DMS53 treated with DMSO at 0.1 percent for 48 hours (cell line): ENCODE results near the gene ACBD6.
"Not testable (repeated sequence)": the region's sequence is repeated elsewhere in the genome, so short reads cannot be mapped to it uniquely, and the experiment has no call there.

Experiments
- DNase-seq: peaks from one replicate; lab custom pipeline; 2025; ENCODE audit not compliant: unreplicated experiment; lab: John Stamatoyannopoulos, UW

The ACBD6 gene, protein sequence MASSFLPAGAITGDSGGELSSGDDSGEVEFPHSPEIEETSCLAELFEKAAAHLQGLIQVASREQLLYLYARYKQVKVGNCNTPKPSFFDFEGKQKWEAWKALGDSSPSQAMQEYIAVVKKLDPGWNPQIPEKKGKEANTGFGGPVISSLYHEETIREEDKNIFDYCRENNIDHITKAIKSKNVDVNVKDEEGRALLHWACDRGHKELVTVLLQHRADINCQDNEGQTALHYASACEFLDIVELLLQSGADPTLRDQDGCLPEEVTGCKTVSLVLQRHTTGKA

DNA sequence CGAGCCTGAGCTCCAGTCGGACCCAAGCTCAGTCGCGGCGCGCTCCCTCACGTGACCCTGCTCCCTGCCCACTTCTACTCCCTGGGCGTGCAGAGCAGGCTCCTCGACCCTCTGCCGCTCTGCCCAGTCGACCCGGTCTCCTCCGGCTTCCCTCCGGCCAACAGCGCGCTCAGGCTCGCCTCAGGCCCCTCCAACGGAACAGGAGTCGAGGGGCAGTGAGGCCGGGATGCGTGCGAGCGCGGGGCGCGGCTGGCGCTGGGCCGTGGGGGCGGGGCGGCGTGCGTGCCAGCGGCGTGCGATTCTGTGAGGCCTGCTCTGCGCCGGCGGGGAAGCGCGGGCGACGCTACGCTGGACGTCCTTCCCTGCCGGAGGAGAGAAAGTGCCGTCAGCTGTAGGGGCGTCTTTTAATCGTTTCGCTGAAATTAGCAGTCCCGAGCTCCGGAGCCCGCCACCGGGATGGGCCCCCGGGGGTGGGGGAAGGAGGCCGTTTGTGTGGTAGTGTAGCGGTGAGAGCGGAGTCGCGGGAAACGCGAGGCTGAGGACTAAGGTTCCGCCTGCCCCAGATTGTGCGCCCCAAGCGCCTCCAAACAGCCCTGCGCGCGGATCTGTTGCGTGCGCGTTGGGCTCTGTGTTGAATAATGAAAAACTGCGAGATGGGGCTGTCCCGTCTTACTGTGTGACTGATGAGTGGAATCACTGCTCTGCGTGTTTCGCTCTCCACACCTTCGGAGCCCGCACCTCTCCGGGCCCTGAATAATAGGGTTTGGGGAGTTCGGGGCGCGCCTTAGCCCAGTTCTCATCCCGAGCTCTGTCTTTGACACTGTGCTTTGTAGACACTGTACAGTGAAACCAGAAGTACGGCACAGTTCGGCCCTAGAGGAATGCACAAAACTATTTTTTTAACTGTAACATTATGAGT lies at the start of gene ACBD6:
TSS of gene ACBD6 (minus strand) at position 217 of the 919 bp plus-strand sequence. CDS start 311 bp downstream, outside the sequence.
- DNase-seq = peak; percentile 86

DNA sequence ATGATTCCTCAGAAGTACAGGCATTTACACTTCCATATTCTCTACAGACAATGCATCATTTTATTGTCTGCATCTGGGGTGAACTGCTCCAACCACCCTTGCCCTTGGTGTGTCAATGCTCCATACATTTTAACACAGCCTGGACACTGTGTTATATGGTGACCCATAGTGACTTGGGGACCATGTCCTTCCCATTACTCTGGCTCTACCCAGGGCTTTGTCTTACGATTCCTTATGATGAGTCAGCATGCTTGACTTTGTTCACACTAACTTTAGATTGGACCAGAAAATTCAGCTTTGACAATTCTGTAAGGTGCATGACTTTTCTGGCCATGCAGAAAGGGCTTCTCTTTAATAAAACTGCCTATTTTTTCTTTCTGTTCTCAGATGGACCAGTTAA lies 49.6 kb upstream of the ACBD6 start:
- no peak for DNase-seq

DNA sequence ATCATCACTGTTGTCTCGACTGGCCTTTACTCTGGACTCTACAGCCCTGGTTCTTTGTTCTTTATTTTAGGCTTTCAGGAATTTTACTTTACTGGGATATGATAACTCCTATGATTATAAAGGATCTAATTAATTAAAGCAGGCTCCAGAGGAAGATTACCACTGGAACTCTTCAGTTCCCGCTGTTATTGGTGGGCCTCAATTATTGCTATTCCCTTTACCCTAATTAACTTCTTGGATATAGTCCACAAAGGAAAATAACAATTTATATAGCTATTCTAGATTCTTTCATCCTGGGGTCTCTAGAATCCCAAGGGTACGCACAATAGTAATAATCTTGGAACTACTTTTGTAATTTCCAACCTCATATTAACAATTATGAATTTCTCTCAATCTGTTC lies 47.9 kb upstream of the ACBD6 start:
- DNase-seq = no peak

DNA sequence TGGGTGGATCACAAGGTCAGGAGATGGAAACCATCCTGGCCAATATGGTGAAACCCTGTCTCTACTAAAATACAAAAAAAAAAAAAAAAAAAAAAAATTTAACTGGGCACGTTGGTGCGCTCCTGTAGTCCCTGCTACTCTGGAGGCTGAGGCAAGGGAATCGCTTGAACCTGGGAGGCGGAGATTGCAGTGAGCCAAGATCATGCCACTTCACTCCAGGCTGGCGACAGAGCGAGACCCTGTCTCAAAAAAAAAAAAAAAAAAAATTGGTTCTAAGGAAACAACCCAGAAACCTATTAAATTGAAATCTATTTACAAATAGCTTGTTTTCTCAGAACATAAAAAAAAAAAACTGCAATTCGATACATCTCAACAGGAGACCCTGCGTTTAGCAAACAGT lies 47.4 kb upstream of the ACBD6 start:
- DNase-seq = not testable (repeated sequence)

DNA sequence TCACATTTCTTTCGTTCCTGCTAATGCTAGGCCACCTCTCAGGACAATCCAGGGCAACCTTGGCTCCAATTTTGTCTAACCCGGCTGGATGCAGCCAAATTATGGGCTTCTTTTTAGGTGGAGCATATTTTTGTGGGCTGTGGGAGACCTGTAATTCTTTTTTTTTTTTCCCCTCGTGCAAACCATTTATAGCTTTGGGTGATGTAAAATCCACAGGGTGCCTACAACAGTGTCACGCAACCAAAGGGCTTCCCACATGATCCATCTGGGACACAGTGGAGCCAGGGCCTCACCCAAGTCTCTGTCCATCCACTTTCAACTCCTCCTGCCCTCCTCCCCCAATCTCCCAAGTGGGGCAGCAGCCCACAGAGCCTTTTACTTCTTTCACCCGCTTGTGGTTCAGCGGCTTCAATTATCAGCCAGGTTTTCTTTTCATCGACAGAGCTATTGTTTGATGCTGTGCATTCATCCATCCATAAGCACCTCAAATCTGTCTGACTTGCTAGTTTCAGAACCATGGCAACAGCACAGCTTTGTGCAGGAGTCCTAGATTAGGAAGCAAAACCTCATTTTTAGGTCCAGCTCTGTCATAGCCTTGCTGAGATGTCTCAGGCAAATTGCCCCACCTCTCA lies 46.4 kb upstream of the ACBD6 start:
- DNase-seq = no peak

DNA sequence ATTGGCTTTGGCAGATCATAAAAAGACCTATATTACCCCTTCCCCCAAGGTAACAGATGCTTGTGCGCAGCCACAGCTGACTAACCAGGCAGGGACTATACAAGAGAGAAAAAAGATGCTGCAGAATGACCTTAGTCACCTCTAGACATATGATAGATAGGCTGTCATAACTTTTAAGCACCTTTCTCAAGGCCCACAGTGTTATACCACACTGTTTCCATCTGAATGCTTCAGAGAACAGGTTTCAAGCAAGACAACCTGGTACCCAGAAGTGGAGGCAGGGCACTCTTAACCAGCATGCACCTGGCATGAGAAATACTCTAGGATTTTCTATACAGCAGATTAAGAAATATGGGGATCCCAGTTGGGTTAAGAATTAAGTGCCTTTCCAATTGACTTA lies 43.6 kb upstream of the ACBD6 start:
- no peak for DNase-seq

DNA sequence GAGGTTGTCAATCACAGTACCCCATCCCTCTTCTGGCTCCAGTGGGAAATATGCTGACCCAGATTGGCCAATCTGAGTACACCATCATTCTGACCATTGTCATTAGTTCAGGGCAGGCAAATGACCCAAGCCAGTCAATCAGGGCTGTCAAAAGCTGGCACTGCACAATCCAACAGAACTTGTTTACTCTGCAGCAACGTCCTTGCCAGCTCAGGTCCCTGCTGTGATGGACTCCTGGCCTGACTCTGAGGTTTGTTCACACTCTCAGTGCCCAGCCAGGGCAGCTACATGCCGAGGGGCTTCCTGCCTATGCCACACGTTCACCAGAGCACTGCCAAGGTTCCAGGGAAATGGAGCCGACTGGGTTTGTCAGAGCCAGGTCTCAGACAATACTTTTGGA lies 41.7 kb upstream of the ACBD6 start:
- DNase-seq = no peak

DNA sequence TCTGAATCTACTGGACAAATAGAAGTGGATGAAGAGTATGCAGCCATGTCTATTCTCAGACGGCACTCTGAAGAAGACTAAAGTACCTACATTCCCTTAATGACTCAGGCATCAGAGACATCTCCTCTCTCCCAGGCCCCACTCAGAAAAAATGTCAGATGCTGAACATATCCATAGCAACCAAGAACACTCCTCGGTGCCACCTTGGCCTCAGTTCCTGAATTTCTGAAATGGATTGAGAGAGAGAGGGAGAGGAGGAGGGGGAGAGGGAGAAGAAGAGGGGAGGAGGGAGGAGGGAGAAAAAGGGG lies 40.4 kb upstream of the ACBD6 start:
- DNase-seq = no peak

DNA sequence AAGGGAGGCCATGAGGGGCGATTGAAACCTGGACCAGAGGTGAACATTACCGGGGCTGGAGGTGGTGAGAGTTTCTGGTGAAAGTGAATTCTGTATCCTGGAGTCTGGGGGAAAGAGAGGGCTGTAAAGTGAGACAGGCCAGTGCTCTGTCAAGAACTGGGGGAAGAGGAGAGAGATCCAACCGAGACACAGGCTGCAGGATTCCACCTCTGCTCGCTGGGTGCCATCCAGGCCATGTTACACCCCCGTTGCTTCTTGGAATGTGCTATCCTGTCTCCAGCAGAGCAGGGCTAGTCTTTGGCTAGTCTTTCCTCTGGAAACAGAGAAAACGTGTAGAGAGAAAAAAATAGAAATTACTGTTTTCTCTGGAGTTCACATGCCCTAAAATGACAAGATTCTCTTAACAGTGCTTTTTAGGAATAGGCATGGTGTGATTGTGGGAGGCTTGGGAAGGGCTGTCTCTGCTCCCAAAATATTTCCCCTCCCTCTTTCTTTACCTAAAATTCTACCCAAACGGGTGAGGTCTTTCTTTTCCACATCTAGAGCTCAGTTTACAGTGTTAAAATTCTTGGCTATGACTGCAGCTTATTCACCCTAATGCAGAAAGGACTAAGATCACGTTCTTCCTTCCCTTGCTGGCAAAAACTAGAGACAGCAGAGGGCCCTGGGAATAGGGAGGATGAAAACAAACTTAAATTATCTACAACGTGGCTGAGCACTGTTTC lies 39.9 kb upstream of the ACBD6 start:
- no peak for DNase-seq

DNA sequence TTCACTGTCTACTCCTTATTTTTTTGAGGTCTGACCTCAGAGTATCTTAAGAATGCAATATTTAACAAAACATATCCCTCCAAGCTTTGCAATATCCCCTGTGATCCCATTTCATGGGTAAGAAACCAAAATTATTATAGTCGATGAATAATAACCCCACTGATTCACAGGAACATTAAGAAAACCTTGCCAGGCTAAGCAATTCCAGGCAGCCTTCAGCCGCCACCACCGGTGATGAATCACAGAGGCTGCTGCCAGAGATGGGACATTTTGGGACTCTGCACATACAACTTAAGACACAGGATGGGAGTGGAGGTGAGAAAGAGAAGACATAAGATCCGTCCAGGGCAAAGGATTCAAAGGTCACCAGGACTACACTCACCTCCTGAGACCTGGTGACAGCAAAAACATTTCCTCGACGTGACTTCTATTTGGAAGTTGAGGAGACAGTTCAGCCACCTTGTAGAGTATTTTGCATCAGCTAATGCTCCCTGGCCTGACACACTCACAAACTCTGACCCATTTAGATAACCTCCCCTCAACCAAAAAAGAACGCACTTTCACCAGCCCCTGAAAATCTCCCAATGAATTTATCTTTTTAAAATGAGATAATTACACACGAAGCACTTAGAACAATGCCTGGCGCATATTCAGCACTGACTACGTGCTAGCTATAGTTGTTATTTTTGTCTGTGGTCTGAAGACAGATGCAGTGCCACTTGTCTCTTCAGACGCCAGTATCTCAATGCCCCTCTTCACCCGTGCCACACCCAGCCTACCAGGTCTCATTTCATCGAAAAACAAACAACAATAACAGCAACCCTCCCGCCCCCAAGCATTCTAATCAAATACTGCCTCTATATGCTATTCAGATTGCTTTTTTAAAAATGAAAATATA lies 38.6 kb upstream of the ACBD6 start:
- DNase-seq = no peak

DNA sequence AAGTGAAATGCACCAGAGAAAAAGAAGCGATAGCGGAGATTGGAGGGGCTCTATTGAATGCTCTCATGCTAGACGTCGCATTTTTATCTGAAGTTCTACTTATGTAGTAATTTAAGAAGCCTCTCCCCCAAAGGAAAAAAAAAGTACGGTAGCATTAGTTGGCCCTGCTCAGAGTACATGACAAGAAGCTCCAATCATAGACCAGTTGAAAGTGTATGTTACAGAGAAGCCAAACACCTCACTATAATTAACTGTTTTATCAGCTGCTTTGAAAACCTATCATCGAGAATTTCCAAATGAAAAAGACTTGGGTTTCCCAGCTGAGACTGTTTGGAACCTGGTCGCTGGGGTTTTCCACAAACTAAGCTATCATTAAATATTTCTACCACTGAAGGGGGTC lies 36.8 kb upstream of the ACBD6 start:
- no peak for DNase-seq

DNA sequence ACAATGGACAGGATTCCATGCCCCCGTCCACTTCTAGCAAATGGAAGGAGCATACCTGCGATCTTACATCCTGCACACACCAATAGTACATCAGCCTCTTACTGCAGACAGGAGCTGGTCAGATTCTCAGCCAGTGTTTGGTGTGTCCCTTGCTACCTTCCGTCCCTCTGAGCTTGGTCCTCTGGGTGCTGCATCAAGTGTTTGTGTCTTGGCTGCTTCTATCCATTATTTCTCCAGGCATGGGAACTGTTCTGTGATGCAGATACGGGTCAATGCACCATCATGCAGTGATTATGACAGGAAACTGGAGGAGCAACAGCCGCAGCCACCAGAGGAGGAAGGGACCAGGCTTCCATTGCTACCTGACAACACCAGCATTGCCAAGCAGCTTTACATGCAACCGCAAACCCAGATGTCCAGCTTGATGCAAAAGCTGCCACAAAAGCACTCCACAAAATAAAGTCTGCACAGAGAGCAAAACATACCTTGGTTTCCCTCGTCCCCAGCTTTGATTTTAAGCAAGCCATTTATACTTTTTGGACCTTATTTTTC lies 34.5 kb upstream of the ACBD6 start:
- DNase-seq = no peak

DNA sequence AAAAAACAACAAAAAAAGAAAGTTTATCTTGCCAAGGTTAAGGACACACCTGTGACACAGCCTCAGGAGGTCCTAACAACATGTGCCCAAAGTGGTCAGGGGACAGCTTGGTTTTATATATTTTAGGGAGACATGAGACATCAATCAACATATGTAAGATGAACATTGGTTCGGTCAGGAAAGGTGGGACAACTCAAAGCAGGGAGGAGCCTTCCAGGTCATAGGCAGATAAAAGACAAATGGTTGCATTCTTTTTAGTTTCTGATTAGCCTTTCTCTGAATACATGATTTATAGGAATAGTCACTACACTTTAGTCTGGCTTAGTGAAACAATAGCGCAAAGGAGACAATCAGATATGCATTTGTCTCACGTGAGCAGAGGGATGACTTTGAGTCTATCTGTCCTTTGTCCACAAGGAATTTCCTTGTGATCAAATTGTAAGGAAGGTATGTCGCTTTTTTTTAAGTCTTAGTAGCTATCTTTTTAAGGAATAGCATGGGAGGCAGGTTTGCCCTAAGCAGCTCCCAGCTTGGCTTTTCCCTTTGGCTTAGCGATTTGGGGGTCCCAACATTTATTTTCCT lies 33.1 kb upstream of the ACBD6 start:
- DNase-seq = no peak

DNA sequence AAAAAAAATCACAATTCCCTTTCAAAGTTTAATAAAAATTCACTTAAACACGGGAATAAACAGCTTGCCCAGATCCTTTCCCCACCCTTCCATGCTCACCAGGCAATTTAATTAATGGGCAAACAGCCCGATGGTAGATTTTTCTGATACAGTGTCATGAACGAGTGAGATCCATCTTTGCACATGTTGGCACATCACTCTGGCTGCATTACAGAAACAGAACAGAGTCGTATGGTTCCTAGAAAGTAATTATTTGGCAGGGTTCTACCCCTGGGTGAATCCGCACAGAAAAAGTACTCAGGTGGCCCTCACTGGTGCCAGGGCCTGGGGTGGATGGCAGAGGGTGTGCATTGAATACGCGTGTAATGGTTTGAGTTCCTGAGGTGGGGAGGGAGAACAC lies 31.8 kb upstream of the ACBD6 start:
- DNase-seq = no peak

DNA sequence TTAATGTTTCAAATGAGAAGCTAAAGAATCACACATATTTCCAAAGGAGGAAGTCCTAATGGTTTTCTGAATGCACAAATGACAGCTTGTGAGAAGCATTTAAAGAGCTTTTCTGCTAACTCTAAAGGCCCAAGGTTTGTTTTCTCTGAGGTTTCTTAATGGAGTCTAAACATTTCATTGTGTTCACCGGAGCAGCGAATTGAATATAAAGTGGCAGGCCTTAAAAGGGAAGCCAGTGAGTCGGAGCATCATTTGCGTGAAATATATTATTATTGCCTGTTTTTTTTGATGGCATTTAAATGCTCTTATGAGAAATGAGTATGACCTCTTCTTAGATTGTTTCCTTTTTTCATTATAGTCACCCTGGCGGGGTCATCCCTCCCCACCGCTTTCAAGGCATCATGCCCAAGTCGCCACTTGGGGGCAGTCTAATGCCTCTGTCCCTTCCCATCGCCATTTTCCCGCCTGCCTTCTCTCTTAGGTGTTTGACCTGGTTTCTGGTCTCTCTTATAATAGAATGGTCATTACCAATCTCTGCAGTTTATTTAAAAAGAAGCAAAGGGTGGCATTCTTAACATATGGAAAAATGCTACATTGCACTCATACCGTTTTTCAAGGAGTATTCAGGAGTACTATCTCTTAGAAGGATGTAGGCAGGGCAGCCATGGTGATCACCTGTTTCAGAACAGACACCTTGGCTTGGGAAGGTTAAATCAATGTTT lies 31.1 kb upstream of the ACBD6 start:
- peak; percentile 64 for DNase-seq

DNA sequence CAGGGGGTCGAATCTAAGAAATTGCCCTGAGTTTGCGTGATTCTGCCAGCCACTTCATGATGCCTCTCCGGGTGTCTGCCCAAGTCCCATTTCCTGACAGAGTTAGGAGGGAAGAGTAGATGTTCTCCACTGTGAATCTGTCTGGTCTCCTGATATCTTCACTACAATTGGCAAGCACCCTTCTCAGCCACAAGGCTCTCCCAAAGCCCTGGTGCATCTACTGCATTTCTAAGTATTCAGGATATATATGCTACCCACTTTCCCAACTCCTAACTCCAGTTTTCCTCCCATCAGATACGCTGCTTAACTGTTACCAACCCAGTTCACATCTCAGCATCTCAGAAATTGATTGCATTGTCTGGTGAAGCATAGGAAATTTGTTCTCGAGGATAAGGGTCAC lies 30.5 kb upstream of the ACBD6 start:
- DNase-seq = no peak

DNA sequence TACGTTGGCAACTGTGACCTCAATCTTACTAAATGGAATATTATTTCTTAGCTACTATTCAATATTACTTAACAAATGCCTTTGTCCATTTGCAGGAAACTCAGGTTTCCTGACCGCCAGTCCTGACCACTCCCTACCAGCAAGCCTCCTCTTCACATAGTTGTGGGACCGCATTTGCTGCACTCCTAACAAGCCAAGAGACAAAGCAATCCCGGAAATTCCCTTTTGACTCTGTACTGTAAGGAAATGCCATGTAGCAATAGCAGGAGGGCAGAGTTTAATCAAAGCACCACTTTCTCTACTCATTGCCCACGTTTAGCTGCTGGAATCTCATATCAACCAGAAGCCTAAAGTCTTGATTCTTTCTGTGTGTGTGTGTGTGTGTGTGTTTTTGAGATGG lies 28.1 kb upstream of the ACBD6 start:
- peak; percentile 6 for DNase-seq

DNA sequence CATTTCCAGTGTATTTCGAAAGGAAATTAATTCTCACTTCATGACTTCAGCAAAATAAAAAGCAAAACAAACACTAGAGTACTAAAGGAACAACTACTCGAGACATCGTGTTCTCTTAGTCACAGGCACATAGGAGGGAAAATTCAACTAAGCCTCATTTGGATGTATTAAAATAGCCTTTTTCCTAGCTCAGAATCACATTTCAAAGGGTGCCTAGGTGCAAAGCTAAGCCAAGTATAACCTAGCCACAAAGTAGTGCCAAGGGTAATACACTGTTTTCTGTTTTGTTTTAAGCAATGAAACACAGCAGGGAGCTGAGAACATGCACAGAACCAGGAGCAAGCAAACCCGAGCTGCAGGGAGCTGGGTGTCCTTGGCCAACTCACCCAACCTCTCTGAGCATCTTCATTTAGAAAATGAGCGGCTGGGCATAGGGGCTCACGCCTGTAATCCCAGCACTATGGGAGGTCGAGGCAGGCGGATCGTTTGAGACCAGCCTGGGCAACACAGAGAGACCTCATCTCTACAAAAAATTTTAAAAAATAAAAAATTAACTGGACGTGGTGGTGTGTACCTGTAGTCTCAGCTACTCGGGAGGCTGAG lies 26.6 kb upstream of the ACBD6 start:
- no peak for DNase-seq
